ENCODE data around the gene C2orf69.
A peak's percentile ranks its signal among the peaks of the same experiment; 100 is the strongest.
"Not testable (repeated sequence)": the region's sequence is repeated elsewhere in the genome, so short reads cannot be mapped to it uniquely, and the experiment has no call there.

The C2orf69 gene

GRCh38 chr2:199911052-199911876, at the start of gene C2orf69:
Gene C2orf69, plus strand, starts transcription at chr2:199911293. Its CDS starts 146 bp downstream, at chr2:199911439.
- DNase-seq = peak; percentile 93

GRCh38 chr2:199862788-199863187, 48.3 kb upstream of the C2orf69 start:
- DNase-seq = no peak

- no peak for DNase-seq
Observed at GRCh38 chr2:199865905-199866304, 45.2 kb upstream of the C2orf69 start.

GRCh38 chr2:199868431-199869226, 42.5 kb upstream of the C2orf69 start:
- DNase-seq = no peak

GRCh38 chr2:199869227-199869541, 41.9 kb upstream of the C2orf69 start:
- DNase-seq = no peak

- no peak for DNase-seq
Observed at GRCh38 chr2:199869653-199870052, 41.4 kb upstream of the C2orf69 start.

GRCh38 chr2:199870581-199870980, 40.5 kb upstream of the C2orf69 start:
- no peak for DNase-seq

GRCh38 chr2:199874209-199874608, 36.9 kb upstream of the C2orf69 start:
- DNase-seq = no peak

- no peak for DNase-seq
Observed at GRCh38 chr2:199875400-199875799, 35.7 kb upstream of the C2orf69 start.

- DNase-seq = no peak
Observed at GRCh38 chr2:199882667-199883066, 28.4 kb upstream of the C2orf69 start.

- no peak for DNase-seq
Observed at GRCh38 chr2:199883474-199884212, 27.4 kb upstream of the C2orf69 start.

GRCh38 chr2:199895406-199895805, 15.7 kb upstream of the C2orf69 start:
- DNase-seq = no peak

GRCh38 chr2:199896617-199897016, 14.5 kb upstream of the C2orf69 start:
- no peak for DNase-seq

- no peak for DNase-seq
Observed at GRCh38 chr2:199901942-199902341, 9.2 kb upstream of the C2orf69 start.

GRCh38 chr2:199902486-199903110, 8.5 kb upstream of the C2orf69 start:
- DNase-seq = no peak

GRCh38 chr2:199903111-199903510, 8.0 kb upstream of the C2orf69 start:
- no peak for DNase-seq

- DNase-seq = no peak
Observed at GRCh38 chr2:199907008-199907714, 3.9 kb upstream of the C2orf69 start.

- no peak for DNase-seq
Observed at GRCh38 chr2:199910338-199911051, 598 bp upstream of the C2orf69 start.

GRCh38 chr2:199911877-199912161, 726 bp downstream of the C2orf69 start:
- peak; percentile 7 for DNase-seq

- DNase-seq = not testable (repeated sequence)
Observed at GRCh38 chr2:199912553-199913114, 1.5 kb downstream of the C2orf69 start.

GRCh38 chr2:199914372-199914958, 3.4 kb downstream of the C2orf69 start:
- no peak for DNase-seq

All from NCI-H524 treated with DMSO at 0.1 percent for 48 hours (cell line).